ENCODE results near the gene LMNTD2.

- TF ChIP-seq POLR2A (IDR thresholded peaks at IDR 0.05) (peak; percentile 67 to 81), CTCF (IDR thresholded peaks at IDR 0.05) (no peak)
These were observed 838 bp upstream of the LMNTD2 start for GRCh38 chr11:561148-562003.
